ENCODE data around the gene TMCC2.

The TMCC2 gene

DNA sequence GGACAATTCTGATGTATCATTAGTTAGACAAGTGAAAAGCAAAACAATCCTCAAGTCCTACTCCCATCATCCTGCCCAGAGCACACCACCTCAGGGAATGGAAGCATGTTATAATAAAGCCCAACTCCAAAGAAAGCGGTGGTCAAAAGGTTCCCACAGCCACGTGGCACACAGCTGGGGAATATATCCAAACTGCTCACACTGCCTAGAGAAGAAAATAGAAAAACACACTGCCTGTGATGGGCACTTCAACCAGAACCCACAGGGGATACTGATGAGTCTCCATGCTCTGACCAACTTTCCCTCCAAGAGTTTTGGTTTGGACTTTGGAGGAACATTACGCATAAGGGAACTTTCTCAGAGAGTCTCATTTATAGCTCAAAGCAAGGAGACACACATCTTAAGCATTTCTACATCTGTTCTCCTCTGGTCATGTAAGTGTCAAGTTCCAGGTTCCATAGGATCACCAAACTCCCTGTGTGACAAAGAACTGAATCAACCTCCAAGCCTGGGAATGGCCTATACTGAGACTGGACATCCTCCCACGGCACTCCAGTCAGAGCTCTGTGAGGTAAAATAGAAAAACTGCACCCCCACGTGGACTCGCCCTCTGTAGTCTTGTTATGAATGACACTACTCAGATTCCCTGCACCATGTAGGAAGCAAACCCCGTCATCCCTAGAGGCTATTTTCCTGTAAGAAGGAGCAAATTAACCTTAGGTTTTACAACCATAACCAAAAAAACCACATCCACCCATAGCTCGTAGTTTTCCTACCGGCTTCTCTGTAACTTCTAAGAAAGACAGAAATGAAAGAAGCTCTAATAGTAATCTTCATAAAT is 28.4 kb upstream of the TMCC2 start:
- Histone ChIP-seq H3K36me3 (ENCODE audit: insufficient read depth, low read length) (no peaks in the 10 kb centered on the region), H3K27me3 (ENCODE audit: insufficient read depth, low read length) (no peaks in the 10 kb centered on the region), H3K4me1 (ENCODE audit: insufficient read depth, low read length) (peaks cover 7% of the 10 kb centered on the region), H2AFZ (ENCODE audit: low read depth, low read length) (no peak overlapping the region), H3K9me3 (ENCODE audit: low read length) (no peaks in the 10 kb centered on the region), H3K4me3 (ENCODE audit: low read length) (no peak overlapping the region)

DNA sequence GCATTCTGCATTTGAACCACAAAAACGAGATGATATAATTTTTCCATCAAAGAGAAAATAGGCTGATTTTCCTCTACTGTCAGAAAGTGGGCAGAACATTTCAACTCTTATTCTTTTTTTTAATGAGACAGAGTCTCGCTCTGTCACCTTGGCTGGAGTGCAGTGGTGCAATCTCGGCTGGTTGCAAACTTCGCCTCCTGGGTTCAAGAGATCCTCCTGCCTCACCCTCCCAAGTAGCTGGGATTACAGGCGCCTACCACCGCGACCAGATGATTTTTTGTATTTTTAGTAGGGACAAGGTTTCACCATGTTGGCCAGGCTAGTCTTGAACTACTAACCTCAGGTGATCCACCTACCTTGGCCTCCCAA is 27.8 kb upstream of the TMCC2 start:
- Histone ChIP-seq H3K9me3 (ENCODE audit: low read length) (no peaks in the 10 kb centered on the region), H2AFZ (ENCODE audit: low read depth, low read length) (no peak overlapping the region), H3K4me1 (ENCODE audit: insufficient read depth, low read length) (peaks cover 13% of the 10 kb centered on the region), H3K4me3 (ENCODE audit: low read length) (no peak overlapping the region), H3K27me3 (ENCODE audit: insufficient read depth, low read length) (no peaks in the 10 kb centered on the region), H3K36me3 (ENCODE audit: insufficient read depth, low read length) (no peaks in the 10 kb centered on the region)

DNA sequence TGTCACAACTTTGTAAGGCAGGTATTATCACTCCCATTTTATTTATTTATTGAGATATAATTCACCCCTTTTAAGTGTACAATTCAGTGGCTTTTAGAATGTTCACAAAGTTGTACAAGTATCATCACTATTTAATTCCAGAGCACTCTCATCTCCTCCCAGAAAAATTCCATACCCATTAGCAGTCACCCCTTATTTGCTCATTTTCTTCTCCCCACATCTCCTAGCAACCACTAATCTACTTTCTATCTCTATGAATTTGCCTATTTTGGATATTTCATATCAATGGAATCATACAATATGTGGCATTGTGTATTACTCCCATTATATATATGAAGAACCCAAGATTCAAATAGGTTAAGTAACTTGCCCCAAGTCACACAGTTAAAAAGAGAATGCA is 23.2 kb upstream of the TMCC2 start:
- Histone ChIP-seq H2AFZ (ENCODE audit: low read depth, low read length) (no peak overlapping the region), H3K36me3 (ENCODE audit: insufficient read depth, low read length) (no peaks in the 10 kb centered on the region), H3K27me3 (ENCODE audit: insufficient read depth, low read length) (no peaks in the 10 kb centered on the region), H3K9me3 (ENCODE audit: low read length) (no peaks in the 10 kb centered on the region), H3K4me3 (ENCODE audit: low read length) (no peak overlapping the region), H3K4me1 (ENCODE audit: insufficient read depth, low read length) (peaks cover 17% of the 10 kb centered on the region)

DNA sequence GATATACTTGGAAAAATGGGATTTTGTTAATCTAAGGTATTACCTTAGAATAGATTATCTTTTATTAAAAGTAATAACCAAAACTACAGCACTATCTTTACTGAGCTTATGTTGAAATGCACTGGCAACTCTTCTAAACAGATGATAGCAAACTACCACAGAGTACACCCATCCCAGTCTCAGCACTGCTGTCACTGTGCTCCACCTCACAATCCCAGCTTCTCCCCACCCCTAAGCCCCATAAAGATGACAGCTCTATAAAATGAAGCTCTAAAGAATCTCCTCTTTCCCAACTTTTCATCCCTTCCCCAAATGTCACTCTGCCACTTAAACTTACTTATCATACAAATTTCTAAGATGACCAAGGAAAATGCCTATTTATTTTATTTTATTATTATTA is 22.7 kb upstream of the TMCC2 start:
- no peak overlapping the region for H2AFZ ChIP-seq (ENCODE audit: low read depth, low read length)
- H3K36me3 ChIP-seq (ENCODE audit: insufficient read depth, low read length) = no peaks in the 10 kb centered on the region
- H3K9me3 ChIP-seq (ENCODE audit: low read length) = no peaks in the 10 kb centered on the region
- H3K4me1 ChIP-seq (ENCODE audit: insufficient read depth, low read length) = peaks cover 19% of the 10 kb centered on the region
- H3K27me3 ChIP-seq (ENCODE audit: insufficient read depth, low read length) = no peaks in the 10 kb centered on the region
- no peak overlapping the region for H3K4me3 ChIP-seq (ENCODE audit: low read length)

DNA sequence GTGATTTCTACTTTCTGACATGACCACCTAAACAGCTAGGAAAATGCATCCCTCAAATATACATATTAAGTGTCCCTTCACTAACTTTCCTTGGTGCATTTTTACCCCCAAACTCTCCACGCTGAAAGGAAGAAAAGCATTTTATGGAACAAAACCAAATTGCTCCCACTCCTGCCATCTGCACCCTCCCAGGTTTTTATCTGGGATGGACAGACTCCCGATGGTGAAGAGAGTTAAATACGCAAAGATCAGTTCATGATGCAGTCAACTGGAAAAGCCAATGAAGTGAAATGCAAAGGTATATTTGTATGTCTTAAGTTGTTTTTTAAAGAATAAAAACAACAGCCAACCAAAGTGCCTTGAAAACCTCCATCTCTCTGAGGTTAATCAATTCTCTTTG is 18.9 kb upstream of the TMCC2 start:
- H3K4me1 ChIP-seq (ENCODE audit: insufficient read depth, low read length) = peaks cover 20% of the 10 kb centered on the region
- H2AFZ ChIP-seq (ENCODE audit: low read depth, low read length) = no peak overlapping the region
- H3K9me3 ChIP-seq (ENCODE audit: low read length) = no peaks in the 10 kb centered on the region
- H3K27me3 ChIP-seq (ENCODE audit: insufficient read depth, low read length) = no peaks in the 10 kb centered on the region
- H3K4me3 ChIP-seq (ENCODE audit: low read length) = no peak overlapping the region
- H3K36me3 ChIP-seq (ENCODE audit: insufficient read depth, low read length) = no peaks in the 10 kb centered on the region

DNA sequence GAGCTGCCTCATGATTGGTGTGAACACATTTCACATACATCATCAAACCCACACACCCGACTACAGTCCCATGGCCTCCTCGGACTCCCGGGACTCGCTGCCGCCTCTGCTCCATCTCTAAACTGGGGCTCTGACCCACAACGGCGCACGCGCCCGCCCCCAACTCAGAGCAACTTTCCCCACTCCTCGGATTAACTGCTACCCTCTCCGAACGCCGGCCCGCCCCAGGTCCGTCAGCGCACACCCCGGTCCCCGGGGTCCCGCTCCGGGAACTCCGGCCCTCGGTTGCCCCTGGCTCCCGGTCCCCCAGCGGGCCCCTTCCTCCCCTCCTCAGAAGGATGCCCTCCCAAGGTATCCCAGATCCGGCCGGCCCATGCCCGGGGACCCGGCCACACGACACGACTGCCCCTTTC is 17.0 kb upstream of the TMCC2 start:
- Histone ChIP-seq H3K9me3 (ENCODE audit: low read length) (no peaks in the 10 kb centered on the region), H3K4me3 (ENCODE audit: low read length) (peak overlapping the region; percentile 83), H2AFZ (ENCODE audit: low read depth, low read length) (peak overlapping the region; percentile 85), H3K4me1 (ENCODE audit: insufficient read depth, low read length) (peaks cover 8% of the 10 kb centered on the region), H3K27me3 (ENCODE audit: insufficient read depth, low read length) (peaks cover 3% of the 10 kb centered on the region), H3K36me3 (ENCODE audit: insufficient read depth, low read length) (no peaks in the 10 kb centered on the region)

DNA sequence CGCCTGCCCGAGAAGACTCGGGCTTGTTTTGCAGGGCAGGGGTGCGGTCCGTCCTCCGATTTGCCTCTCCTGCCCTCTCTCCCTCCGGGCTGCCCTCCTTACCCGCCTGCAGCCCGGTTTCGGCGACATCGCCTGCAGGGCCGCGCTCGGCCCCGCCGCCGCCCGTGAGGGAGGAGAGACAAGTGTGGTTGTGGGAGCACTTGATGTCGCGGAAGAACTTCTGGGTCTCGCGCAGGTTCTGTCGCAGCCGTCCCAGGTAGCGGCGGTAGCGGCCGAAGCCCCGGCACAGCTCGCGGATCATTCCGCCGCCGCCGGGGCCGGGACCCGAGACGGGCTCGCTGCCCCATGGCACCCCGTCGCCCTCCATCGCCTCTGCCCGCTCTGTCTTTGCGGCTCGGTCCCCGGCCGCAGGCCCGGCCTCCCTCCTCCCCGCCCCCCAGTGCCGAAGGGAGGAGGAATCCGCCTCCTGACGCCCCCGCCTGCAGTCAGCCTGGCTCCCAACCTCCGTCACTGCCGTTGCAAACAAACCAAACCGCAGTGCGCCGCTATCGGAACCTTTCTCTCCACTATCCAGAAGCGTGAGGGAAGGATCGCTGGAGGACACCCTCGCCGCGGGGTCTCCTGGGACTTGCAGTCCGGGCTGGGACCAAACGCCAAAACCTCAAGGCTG is 16.4 kb upstream of the TMCC2 start, which contains the start of gene DSTYK:
TSS of gene DSTYK (minus strand) at position 534 of the 670 bp plus-strand sequence. CDS start at position 367, 167 bp downstream.
- Histone ChIP-seq H3K36me3 (ENCODE audit: insufficient read depth, low read length) (no peaks in the 10 kb centered on the region), H3K4me3 (ENCODE audit: low read length) (peak within 1 kb of the TSS; percentile 83), H3K4me1 (ENCODE audit: insufficient read depth, low read length) (peaks cover 8% of the 10 kb centered on the region), H2AFZ (ENCODE audit: low read depth, low read length) (peak within 1 kb of the TSS; percentile 85), H3K27me3 (ENCODE audit: insufficient read depth, low read length) (peaks cover 3% of the 10 kb centered on the region), H3K9me3 (ENCODE audit: low read length) (no peaks in the 10 kb centered on the region)

DNA sequence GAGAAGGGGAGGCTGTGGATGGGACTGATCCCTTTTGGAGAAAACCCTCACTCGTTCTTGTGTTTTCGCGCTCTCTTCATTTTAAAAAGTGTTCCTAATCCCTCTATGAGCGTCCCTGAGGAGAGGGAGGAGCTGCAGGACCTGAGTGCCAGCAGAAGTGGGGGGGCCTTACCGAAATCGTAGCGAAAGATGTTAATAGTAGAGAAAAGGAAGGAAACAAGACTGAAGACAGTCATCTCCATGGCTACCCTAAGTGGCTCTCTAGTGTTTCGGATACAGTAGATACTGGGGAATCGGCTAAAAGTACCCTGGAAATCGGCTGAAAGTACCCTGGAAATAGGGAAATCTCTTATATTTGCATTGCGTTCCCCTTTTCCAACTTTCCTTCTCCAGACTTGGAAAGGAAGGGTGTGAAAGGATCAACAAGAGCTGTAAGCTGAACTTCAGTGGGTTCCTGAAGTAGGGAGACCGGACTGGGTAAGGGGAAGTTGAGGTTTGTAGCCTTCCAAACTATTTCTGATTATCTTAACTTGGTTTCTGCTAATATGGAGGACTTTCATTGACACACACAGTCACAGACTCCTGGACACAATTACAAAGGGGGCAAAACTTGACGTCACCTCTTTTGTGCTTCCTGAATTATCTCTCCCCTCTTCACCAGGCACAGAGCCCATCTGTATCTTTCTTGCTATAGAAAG is 15.8 kb upstream of the TMCC2 start:
- Histone ChIP-seq H2AFZ (ENCODE audit: low read depth, low read length) (peak overlapping the region; percentile 85), H3K36me3 (ENCODE audit: insufficient read depth, low read length) (no peaks in the 10 kb centered on the region), H3K9me3 (ENCODE audit: low read length) (no peaks in the 10 kb centered on the region), H3K27me3 (ENCODE audit: insufficient read depth, low read length) (peaks cover 3% of the 10 kb centered on the region), H3K4me3 (ENCODE audit: low read length) (peak overlapping the region; percentile 83), H3K4me1 (ENCODE audit: insufficient read depth, low read length) (peaks cover 8% of the 10 kb centered on the region)

DNA sequence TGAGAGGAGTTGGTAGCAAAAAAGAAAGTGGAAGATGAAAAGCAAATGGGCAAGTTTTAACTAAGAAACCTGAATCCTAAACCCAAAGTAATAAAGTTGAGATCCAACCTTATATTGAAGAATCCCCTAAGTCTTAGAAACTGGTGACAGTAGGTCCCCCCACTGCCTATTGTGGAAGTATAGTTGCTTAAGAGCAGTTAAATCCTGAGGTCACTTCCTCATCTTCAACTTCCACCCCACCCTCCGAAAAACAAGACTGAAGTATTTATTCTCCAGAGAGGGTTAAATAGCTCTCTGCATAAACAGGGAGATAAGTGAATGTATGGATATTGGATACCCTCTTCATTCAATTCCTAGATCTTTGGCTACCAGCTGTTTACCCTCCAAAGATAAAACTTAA is 13.0 kb upstream of the TMCC2 start:
- Histone ChIP-seq H2AFZ (ENCODE audit: low read depth, low read length) (no peak overlapping the region), H3K27me3 (ENCODE audit: insufficient read depth, low read length) (peaks cover 6% of the 10 kb centered on the region), H3K9me3 (ENCODE audit: low read length) (no peaks in the 10 kb centered on the region), H3K4me1 (ENCODE audit: insufficient read depth, low read length) (peaks cover 5% of the 10 kb centered on the region), H3K36me3 (ENCODE audit: insufficient read depth, low read length) (no peaks in the 10 kb centered on the region), H3K4me3 (ENCODE audit: low read length) (no peak overlapping the region)

DNA sequence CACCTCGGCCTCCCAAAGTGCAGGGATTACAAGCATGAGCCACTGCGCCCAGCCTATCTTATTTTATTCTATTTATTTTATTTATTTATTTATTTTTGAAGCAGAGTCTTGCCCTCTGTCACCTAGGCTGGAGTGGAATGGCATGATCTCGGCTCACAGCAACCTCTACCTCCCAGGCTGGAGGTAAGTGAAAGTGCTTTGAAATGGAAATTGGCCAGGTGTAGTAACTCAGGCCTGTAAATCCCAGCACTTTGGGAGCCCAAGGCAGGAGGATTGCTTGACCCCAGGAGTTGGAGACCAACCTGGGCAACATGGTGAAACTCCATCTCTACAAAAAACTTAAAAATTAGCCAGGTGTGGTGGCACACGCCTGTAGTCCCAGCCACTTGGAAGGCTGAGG is 11.2 kb upstream of the TMCC2 start:
- H3K27me3 ChIP-seq (ENCODE audit: insufficient read depth, low read length) = peaks cover 6% of the 10 kb centered on the region
- H3K4me3 ChIP-seq (ENCODE audit: low read length) = no peak overlapping the region
- no peaks in the 10 kb centered on the region for H3K36me3 ChIP-seq (ENCODE audit: insufficient read depth, low read length)
- H3K4me1 ChIP-seq (ENCODE audit: insufficient read depth, low read length) = no peaks in the 10 kb centered on the region
- no peaks in the 10 kb centered on the region for H3K9me3 ChIP-seq (ENCODE audit: low read length)
- no peak overlapping the region for H2AFZ ChIP-seq (ENCODE audit: low read depth, low read length)

DNA sequence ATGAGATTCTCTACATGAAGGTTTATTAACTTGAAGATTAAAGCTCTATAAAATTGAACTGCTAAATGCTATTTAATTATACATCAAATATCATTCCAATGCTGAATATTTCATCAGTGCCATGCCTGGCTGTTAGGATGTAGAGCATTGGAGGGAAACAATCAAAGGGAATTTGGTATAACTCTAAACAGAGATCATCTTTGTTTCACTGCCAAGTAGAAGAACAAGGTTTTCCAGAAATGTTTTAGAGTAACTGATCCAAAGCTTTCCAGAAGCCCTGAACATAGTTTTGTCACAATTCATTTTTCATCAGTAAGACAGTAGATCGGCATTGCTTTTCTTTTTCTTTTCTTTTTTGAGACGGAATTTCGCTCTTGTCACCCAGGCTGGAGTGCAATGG is 10.3 kb upstream of the TMCC2 start:
- peaks cover 6% of the 10 kb centered on the region for H3K27me3 ChIP-seq (ENCODE audit: insufficient read depth, low read length)
- H3K4me1 ChIP-seq (ENCODE audit: insufficient read depth, low read length) = no peaks in the 10 kb centered on the region
- H2AFZ ChIP-seq (ENCODE audit: low read depth, low read length) = no peak overlapping the region
- no peak overlapping the region for H3K4me3 ChIP-seq (ENCODE audit: low read length)
- H3K36me3 ChIP-seq (ENCODE audit: insufficient read depth, low read length) = no peaks in the 10 kb centered on the region
- no peaks in the 10 kb centered on the region for H3K9me3 ChIP-seq (ENCODE audit: low read length)

DNA sequence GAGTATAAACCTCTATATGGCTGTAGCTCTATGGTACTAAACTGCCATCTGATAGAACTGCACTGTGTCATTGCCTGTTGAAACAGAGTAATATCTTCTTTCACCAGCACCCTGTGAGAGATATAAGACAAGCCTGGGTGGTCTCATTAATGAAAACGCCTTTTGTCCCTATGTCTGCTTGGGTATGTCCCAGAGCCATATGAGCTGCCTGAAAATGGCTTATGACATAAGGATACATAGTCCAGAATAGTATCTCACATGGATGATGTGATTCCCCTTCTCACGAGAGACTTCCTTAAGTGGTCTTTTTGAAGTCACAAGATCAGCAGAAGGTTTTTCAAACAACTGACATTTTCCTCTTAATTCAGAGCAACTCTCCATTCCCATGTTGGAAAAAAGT is 7.3 kb upstream of the TMCC2 start:
- Histone ChIP-seq H3K4me3 (ENCODE audit: low read length) (no peak overlapping the region), H3K27me3 (ENCODE audit: insufficient read depth, low read length) (peaks cover 16% of the 10 kb centered on the region), H3K4me1 (ENCODE audit: insufficient read depth, low read length) (no peaks in the 10 kb centered on the region), H2AFZ (ENCODE audit: low read depth, low read length) (no peak overlapping the region), H3K9me3 (ENCODE audit: low read length) (no peaks in the 10 kb centered on the region), H3K36me3 (ENCODE audit: insufficient read depth, low read length) (no peaks in the 10 kb centered on the region)

DNA sequence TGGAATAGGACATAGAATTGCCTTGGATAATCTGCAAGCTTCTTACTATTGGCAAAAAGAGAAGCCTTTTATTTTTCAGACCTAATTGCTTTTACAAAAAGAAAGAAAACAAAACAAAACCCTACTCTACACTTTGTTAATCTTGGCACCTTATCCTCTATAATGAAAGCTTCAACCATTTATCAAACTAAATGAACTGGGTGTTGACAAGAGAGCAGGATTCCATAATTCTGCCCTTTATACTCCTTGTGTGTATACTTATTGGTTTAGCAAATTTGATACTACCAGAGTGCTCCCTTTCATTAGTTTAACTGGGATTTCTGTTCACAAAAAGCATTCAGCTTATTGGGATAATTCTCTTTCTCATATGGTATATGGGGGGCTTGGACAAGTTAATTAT is 3.0 kb upstream of the TMCC2 start:
- Histone ChIP-seq H3K36me3 (ENCODE audit: insufficient read depth, low read length) (no peaks in the 10 kb centered on the region), H3K4me1 (ENCODE audit: insufficient read depth, low read length) (peaks cover 21% of the 10 kb centered on the region), H3K27me3 (ENCODE audit: insufficient read depth, low read length) (peaks cover 14% of the 10 kb centered on the region), H2AFZ (ENCODE audit: low read depth, low read length) (no peak overlapping the region), H3K4me3 (ENCODE audit: low read length) (no peak overlapping the region), H3K9me3 (ENCODE audit: low read length) (no peaks in the 10 kb centered on the region)

Data from neuron (in vitro differentiated cells).